Liver (tissue), 9 donors: ENCODE results near the gene APRT. TPM values are rescaled to one million over a fixed set of nuclear protein-coding genes. Genes with fewer than 3 reads are reported as not detected.

Experiments used
- DNase-seq: peaks from one replicate; pipeline ENCODE4 v3.0.0-alpha.2; 2017; ENCODE audit warnings: low spot score
- H3K27ac ChIP-seq, 2 donors: one replicate each; pipeline ENCODE4 v1.7.0; 2013; ENCODE audit warnings: inconsistent platforms in 2 of 2, low read length in 2 of 2, control low read depth in 1 of 2, low read depth in 1 of 2, mild to moderate bottlenecking in 1 of 2
- H3K27me3 ChIP-seq, 4 donors: one replicate each; pipeline versions ENCODE4 v1.6.1 to v1.7.0; 2013; ENCODE audit warnings: low read length in 3 of 4, inconsistent platforms in 1 of 4, mild to moderate bottlenecking in 1 of 4, moderate library complexity in 1 of 4; ENCODE audit not compliant: control insufficient read depth in 4 of 4, insufficient read depth in 4 of 4
- H3K36me3 ChIP-seq, 4 donors: one replicate each; pipeline versions ENCODE4 v1.6.1 to v1.7.0; 2013; ENCODE audit warnings: low read length in 3 of 4, mild to moderate bottlenecking in 3 of 4, low read depth in 1 of 4, moderate library complexity in 1 of 4; ENCODE audit not compliant: control insufficient read depth in 4 of 4, insufficient read depth in 3 of 4
- H3K4me1 ChIP-seq, 4 donors: one replicate each; pipeline versions ENCODE4 v1.6.1 to v1.7.0; 2013; ENCODE audit warnings: low read length in 3 of 4, mild to moderate bottlenecking in 3 of 4, moderate library complexity in 1 of 4; ENCODE audit not compliant: control insufficient read depth in 4 of 4, insufficient read depth in 4 of 4
- H3K4me3 ChIP-seq, 3 donors: one replicate each; pipeline versions ENCODE4 v1.6.1 to v1.7.0; 2013; ENCODE audit warnings: low read length in 3 of 3, control low read depth in 1 of 3, low read depth in 1 of 3, mild to moderate bottlenecking in 1 of 3
- H3K9ac ChIP-seq, 2 donors: one replicate each; pipeline ENCODE4 v1.7.0; 2013; ENCODE audit warnings: low read length in 2 of 2, mild to moderate bottlenecking in 2 of 2, moderate library complexity in 2 of 2, control low read depth in 1 of 2, low read depth in 1 of 2
- H3K9me3 ChIP-seq, 4 donors: one replicate each; pipeline versions ENCODE4 v1.6.1 to v1.7.0; 2013; ENCODE audit warnings: low read length in 3 of 4; ENCODE audit not compliant: control insufficient read depth in 4 of 4
- EGR1 ChIP-seq, 2 donors: IDR thresholded peaks; 2 replicates each; pipeline ENCODE4 v1.6.1; 2016 to 2018; ENCODE audit warnings: antibody characterized with exemption in 2 of 2, low read depth in 2 of 2
- FOXA1 ChIP-seq: IDR thresholded peaks from 2 replicates; pipeline ENCODE4 v1.6.1; 2016; ENCODE audit warnings: antibody characterized with exemption
- FOXA2 ChIP-seq: IDR thresholded peaks from 2 replicates; pipeline ENCODE4 v1.6.1; 2016; ENCODE audit warnings: antibody characterized with exemption
- GABPA ChIP-seq, 2 donors: IDR thresholded peaks in 1 of 2; conservative IDR thresholded peaks in 1 of 2; 2 replicates each; pipeline ENCODE4 v1.6.1; 2016; ENCODE audit warnings: antibody characterized with exemption in 2 of 2, mild to moderate bottlenecking in 1 of 2, moderate library complexity in 1 of 2
- HNF4A ChIP-seq, 2 donors: conservative IDR thresholded peaks; 2 replicates each; pipeline ENCODE4 v1.6.1; 2016; ENCODE audit warnings: antibody characterized with exemption in 2 of 2, mild to moderate bottlenecking in 2 of 2
- HNF4G ChIP-seq: IDR thresholded peaks from 2 replicates; pipeline ENCODE4 v1.6.1; 2016; ENCODE audit warnings: antibody characterized with exemption
- JUND ChIP-seq, 2 donors: IDR thresholded peaks; 2 replicates each; pipeline ENCODE4 v1.6.1; 2016; ENCODE audit warnings: antibody characterized with exemption in 2 of 2
- NR2F2 ChIP-seq: IDR thresholded peaks from 2 replicates; pipeline ENCODE4 v1.6.1; 2016; ENCODE audit warnings: antibody characterized with exemption
- RAD21 ChIP-seq, 2 donors: IDR thresholded peaks; 2 replicates each; pipeline ENCODE4 v1.6.1; 2016; ENCODE audit warnings: antibody characterized with exemption in 2 of 2, mild to moderate bottlenecking in 2 of 2
- RXRA ChIP-seq, 2 donors: IDR thresholded peaks; 2 replicates each; pipeline ENCODE4 v1.6.1; 2017 to 2018; ENCODE audit warnings: antibody characterized with exemption in 2 of 2, mild to moderate bottlenecking in 1 of 2
- SP1 ChIP-seq: IDR thresholded peaks from 2 replicates; pipeline ENCODE4 v1.6.1; 2018; ENCODE audit warnings: antibody characterized with exemption, mild to moderate bottlenecking
- TAF1 ChIP-seq: conservative IDR thresholded peaks from 2 replicates; pipeline ENCODE4 v1.6.1; 2016; ENCODE audit warnings: antibody characterized with exemption, mild to moderate bottlenecking
- YY1 ChIP-seq: IDR thresholded peaks from 2 replicates; pipeline ENCODE4 v1.6.1; 2016; ENCODE audit warnings: antibody characterized with exemption, mild to moderate bottlenecking
- WGBS: extraction: QIAGEN DNeasy Blood & Tissue Kit; methylation state at CpG from one replicate; pipeline ENCODE4 v1.1.7; 2013; 5-methylcytosine and 5-hydroxymethylcytosine counted together
- polyA plus RNA-seq, 2 donors: library from polyadenylated mRNA; stranded (reverse) in 1 of 2; unstranded in 1 of 2; fragments of 200-250 nt in 1 of 2; fragments of >200 nt in 1 of 2; fragmentation: Nextera tagmentation in 1 of 2; extraction: Ambion mirVana in 1 of 2; gene quantifications; one replicate each; pipeline versions ENCODE4 v1.2.1 to v1.2.3, GENCODE V29; 2013 to 2015
- total RNA-seq, 2 donors: library from RNA; depleted of rRNA; stranded (reverse); fragments of >200 nt; gene quantifications; one replicate each; pipeline ENCODE4 v1.2.3, GENCODE V29; 2014
- TF ChIP-seq, protein P1 (sequence below): fragments of 150-350 bp; IDR thresholded peaks from 2 replicates; pipeline ENCODE4 v1.5.1; 2017; ENCODE audit warnings: improper control_type of control experiment, low read depth, low read length; ENCODE audit not compliant: missing input control
- TF ChIP-seq, protein P2 (sequence below): IDR thresholded peaks from 2 replicates; pipeline ENCODE4 v1.6.1; 2016; ENCODE audit warnings: antibody characterized with exemption, mild to moderate bottlenecking
- TF ChIP-seq, protein P3 (sequence below): IDR thresholded peaks from 2 replicates; pipeline ENCODE4 v1.6.1; 2016; ENCODE audit warnings: antibody characterized with exemption
- TF ChIP-seq, protein P4 (sequence below): IDR thresholded peaks from 2 replicates; pipeline ENCODE4 v1.6.1; 2016; ENCODE audit warnings: antibody characterized with exemption
- TF ChIP-seq, protein P5 (sequence below): IDR thresholded peaks from 2 replicates; pipeline ENCODE4 v1.6.1; 2016; ENCODE audit warnings: antibody characterized with exemption
- donor health status: healthy.
- donor health status: healthy.
- donor health status: healthy.
- donor health status: healthy.
- donor health status: healthy.

APRT gene
- total and polyA plus RNA-seq, 4 donors: 27.9 to 160 (median 94.4) TPM

DNA sequence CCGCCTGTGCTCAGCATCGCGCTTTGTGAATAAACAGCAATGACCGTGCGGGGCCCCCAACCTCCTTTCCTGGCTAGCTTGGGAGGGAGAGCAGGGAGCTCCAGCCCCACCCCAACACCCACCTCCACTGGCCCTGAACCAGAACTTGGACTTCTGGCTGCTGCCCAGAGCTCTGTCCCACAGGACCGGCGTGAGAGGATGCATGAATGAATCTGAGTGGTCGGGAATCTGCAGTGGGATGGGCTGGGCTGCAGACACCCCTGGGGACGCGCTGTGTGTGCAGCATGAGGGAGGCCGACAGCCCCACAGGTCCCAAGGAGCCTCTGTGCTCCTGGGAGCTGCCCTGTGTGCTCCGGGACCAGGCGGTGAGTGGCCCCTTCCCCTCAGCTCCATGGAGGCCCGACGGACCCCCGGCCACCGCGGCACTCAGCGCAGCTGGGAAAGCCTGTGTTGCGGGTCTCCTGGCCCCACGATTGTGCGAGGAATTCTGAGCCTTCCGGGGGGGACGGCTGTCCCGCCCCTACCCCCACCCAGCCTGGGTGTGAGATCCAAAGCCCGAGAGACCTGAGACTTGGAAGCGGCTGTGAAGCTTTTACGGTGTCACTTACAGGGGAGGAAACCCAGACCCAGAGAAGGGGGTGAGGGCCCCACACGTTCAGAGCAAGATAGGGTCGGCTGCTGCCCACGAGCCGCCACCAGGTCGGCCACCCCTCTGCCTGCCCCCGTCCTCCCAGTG, 32.2 kb downstream of the APRT start:
- no peak overlapping the region for H3K4me3 ChIP-seq
- no peak overlapping the region for H3K27ac ChIP-seq
- H3K27me3 ChIP-seq: no peaks in the 10 kb centered on the region
- peaks cover 13 to 53% (median 32%) of the 10 kb centered on the region in 4 donors for H3K4me1 ChIP-seq
- 77% methylated on average over 34 of the region's 34 CpGs for WGBS
- H3K9ac ChIP-seq: no peak overlapping the region
- no peaks in the 10 kb centered on the region for H3K36me3 ChIP-seq
- no peak for TF ChIP-seq RAD21 (IDR thresholded peaks at IDR 0.05)
- TF ChIP-seq FOXA2: no peak
- TF ChIP-seq JUND (IDR thresholded peaks at IDR 0.05): no peak
- TF ChIP-seq, protein P1, sequence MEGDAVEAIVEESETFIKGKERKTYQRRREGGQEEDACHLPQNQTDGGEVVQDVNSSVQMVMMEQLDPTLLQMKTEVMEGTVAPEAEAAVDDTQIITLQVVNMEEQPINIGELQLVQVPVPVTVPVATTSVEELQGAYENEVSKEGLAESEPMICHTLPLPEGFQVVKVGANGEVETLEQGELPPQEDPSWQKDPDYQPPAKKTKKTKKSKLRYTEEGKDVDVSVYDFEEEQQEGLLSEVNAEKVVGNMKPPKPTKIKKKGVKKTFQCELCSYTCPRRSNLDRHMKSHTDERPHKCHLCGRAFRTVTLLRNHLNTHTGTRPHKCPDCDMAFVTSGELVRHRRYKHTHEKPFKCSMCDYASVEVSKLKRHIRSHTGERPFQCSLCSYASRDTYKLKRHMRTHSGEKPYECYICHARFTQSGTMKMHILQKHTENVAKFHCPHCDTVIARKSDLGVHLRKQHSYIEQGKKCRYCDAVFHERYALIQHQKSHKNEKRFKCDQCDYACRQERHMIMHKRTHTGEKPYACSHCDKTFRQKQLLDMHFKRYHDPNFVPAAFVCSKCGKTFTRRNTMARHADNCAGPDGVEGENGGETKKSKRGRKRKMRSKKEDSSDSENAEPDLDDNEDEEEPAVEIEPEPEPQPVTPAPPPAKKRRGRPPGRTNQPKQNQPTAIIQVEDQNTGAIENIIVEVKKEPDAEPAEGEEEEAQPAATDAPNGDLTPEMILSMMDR: no peak
- TF ChIP-seq NR2F2: no peak
- TF ChIP-seq, protein P2, sequence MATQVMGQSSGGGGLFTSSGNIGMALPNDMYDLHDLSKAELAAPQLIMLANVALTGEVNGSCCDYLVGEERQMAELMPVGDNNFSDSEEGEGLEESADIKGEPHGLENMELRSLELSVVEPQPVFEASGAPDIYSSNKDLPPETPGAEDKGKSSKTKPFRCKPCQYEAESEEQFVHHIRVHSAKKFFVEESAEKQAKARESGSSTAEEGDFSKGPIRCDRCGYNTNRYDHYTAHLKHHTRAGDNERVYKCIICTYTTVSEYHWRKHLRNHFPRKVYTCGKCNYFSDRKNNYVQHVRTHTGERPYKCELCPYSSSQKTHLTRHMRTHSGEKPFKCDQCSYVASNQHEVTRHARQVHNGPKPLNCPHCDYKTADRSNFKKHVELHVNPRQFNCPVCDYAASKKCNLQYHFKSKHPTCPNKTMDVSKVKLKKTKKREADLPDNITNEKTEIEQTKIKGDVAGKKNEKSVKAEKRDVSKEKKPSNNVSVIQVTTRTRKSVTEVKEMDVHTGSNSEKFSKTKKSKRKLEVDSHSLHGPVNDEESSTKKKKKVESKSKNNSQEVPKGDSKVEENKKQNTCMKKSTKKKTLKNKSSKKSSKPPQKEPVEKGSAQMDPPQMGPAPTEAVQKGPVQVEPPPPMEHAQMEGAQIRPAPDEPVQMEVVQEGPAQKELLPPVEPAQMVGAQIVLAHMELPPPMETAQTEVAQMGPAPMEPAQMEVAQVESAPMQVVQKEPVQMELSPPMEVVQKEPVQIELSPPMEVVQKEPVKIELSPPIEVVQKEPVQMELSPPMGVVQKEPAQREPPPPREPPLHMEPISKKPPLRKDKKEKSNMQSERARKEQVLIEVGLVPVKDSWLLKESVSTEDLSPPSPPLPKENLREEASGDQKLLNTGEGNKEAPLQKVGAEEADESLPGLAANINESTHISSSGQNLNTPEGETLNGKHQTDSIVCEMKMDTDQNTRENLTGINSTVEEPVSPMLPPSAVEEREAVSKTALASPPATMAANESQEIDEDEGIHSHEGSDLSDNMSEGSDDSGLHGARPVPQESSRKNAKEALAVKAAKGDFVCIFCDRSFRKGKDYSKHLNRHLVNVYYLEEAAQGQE: no peak
- no peak for TF ChIP-seq TAF1
- TF ChIP-seq YY1: no peak
- TF ChIP-seq HNF4G: no peak
- TF ChIP-seq FOXA1: no peak
- TF ChIP-seq, protein P3, sequence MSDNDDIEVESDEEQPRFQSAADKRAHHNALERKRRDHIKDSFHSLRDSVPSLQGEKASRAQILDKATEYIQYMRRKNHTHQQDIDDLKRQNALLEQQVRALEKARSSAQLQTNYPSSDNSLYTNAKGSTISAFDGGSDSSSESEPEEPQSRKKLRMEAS: no peak
- TF ChIP-seq EGR1 (IDR thresholded peaks at IDR 0.05; ENCODE audit: low read depth in 2 of 2): no peak
- no peak for TF ChIP-seq RXRA (IDR thresholded peaks at IDR 0.05)
- TF ChIP-seq SP1: no peak
- TF ChIP-seq, protein P4, sequence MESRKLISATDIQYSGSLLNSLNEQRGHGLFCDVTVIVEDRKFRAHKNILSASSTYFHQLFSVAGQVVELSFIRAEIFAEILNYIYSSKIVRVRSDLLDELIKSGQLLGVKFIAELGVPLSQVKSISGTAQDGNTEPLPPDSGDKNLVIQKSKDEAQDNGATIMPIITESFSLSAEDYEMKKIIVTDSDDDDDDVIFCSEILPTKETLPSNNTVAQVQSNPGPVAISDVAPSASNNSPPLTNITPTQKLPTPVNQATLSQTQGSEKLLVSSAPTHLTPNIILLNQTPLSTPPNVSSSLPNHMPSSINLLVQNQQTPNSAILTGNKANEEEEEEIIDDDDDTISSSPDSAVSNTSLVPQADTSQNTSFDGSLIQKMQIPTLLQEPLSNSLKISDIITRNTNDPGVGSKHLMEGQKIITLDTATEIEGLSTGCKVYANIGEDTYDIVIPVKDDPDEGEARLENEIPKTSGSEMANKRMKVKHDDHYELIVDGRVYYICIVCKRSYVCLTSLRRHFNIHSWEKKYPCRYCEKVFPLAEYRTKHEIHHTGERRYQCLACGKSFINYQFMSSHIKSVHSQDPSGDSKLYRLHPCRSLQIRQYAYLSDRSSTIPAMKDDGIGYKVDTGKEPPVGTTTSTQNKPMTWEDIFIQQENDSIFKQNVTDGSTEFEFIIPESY: no peak
- TF ChIP-seq HNF4A (conservative IDR thresholded peaks at IDR 0.05): no peak
- no peak for TF ChIP-seq GABPA (IDR thresholded peaks at IDR 0.05 in 1 of 2, conservative IDR thresholded peaks at IDR 0.05 in 1 of 2)
- TF ChIP-seq, protein P5, sequence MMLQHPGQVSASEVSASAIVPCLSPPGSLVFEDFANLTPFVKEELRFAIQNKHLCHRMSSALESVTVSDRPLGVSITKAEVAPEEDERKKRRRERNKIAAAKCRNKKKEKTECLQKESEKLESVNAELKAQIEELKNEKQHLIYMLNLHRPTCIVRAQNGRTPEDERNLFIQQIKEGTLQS: no peak
- no peak for DNase-seq
- H3K9me3 ChIP-seq: no peaks in the 10 kb centered on the region
